ENCODE measurements around the gene ELMO3.
A peak's percentile ranks its signal among the peaks of the same experiment; 100 is the strongest.

The ELMO3 gene

DNA sequence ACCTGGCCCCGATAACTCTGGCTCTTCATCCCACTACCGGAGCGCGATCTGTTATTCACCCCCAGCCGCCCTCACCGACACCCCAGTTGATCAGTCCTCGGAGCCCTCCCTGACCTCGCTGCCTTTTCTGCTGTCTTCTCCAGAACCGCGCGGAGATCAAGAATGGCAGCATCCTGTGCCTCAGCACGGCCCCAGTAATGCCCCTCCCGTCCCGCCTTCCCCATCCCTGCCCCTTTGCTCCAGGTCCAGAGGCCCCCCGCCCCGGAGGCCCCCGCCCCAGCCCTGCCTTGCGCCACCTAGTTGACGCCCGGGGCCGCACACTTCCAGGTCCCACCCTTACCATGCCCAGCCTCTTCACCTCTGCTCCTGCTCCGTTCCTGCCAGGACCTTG is 872 bp downstream of the ELMO3 start:
- TF ChIP-seq, protein P1, sequence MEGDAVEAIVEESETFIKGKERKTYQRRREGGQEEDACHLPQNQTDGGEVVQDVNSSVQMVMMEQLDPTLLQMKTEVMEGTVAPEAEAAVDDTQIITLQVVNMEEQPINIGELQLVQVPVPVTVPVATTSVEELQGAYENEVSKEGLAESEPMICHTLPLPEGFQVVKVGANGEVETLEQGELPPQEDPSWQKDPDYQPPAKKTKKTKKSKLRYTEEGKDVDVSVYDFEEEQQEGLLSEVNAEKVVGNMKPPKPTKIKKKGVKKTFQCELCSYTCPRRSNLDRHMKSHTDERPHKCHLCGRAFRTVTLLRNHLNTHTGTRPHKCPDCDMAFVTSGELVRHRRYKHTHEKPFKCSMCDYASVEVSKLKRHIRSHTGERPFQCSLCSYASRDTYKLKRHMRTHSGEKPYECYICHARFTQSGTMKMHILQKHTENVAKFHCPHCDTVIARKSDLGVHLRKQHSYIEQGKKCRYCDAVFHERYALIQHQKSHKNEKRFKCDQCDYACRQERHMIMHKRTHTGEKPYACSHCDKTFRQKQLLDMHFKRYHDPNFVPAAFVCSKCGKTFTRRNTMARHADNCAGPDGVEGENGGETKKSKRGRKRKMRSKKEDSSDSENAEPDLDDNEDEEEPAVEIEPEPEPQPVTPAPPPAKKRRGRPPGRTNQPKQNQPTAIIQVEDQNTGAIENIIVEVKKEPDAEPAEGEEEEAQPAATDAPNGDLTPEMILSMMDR (IDR thresholded peaks at IDR 0.05; ENCODE audit: control insufficient read depth, extremely low read depth, insufficient read depth): peak; percentile 57
- H3K4me3 ChIP-seq (ENCODE audit: low read depth, low read length): peak overlapping the region; percentile 76
- DNase-seq (ENCODE audit: low read depth): no peak

DNA sequence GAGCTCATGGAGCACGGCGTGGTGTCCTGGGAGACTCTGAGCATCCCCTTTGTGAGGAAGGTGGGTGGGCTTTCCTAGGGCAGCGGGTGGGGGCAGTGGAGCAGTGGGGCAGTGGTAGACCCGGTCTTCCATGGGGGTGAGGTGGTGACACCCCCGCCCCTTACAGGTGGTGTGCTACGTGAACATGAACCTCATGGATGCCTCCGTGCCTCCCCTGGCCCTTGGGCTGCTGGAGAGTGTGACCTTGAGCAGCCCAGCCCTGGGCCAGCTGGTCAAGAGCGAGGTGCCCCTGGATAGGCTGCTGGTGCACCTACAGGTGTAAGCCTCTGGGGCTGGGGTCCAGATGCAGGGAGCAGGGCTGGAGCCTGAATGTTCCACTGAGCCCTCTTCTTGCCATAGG is 1.6 kb downstream of the ELMO3 start:
- TF ChIP-seq, protein P1 (IDR thresholded peaks at IDR 0.05; ENCODE audit: control insufficient read depth, extremely low read depth, insufficient read depth): no peak
- DNase-seq (ENCODE audit: low read depth): no peak
- peak overlapping the region; percentile 76 for H3K4me3 ChIP-seq (ENCODE audit: low read depth, low read length)

- H3K4me3 ChIP-seq (ENCODE audit: low read depth, low read length): no peak overlapping the region
- TF ChIP-seq, protein P1 (IDR thresholded peaks at IDR 0.05; ENCODE audit: control insufficient read depth, extremely low read depth, insufficient read depth): no peak
- DNase-seq (ENCODE audit: low read depth): no peak
These were observed 2.7 kb downstream of the ELMO3 start for GRCh38 chr16:67201411-67202345.

DNA sequence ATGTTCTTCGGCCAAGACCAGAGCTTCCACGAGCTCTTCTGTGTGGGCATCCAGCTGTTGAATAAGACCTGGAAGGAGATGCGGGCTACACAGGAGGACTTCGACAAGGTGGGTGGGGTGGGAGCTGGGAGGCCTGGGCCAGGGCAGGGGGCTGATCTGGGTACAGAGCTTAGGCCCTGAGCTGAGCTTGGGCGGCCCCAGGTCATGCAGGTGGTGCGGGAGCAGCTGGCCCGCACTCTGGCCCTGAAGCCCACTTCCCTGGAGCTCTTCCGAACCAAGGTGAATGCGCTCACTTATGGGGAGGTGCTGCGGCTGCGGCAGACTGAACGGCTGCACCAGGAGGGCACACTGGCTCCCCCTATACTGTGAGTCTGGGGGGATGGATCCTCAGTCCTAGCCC is 3.5 kb downstream of the ELMO3 start:
- no peak overlapping the region for H3K4me3 ChIP-seq (ENCODE audit: low read depth, low read length)
- TF ChIP-seq, protein P1 (IDR thresholded peaks at IDR 0.05; ENCODE audit: control insufficient read depth, extremely low read depth, insufficient read depth): no peak
- DNase-seq (ENCODE audit: low read depth): no peak

DNA sequence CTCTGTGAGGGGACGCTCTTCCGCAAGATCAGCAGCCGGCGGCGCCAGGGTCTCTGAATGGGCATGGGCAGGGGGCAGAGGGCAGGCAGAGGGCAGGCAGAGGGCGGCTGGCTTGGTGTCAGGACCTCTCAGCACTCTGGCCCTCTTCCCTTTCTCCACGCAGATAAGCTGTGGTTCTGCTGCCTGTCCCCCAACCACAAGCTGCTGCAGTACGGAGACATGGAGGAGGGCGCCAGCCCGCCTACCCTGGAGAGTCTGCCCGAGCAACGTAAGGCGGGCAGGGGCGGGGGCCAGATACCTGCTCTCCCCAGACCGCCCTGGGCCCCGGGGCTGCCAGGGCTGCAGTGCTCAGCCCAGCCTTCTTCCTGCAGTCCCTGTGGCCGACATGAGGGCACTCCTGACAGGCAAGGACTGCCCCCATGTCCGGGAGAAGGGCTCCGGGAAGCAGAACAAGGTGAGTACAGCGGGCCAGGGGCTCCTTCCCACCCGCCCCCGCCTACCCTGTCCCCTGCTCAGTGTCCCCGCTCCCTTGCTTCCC is 4.1 kb downstream of the ELMO3 start:
- no peak overlapping the region for H3K4me3 ChIP-seq (ENCODE audit: low read depth, low read length)
- TF ChIP-seq, protein P1 (IDR thresholded peaks at IDR 0.05; ENCODE audit: control insufficient read depth, extremely low read depth, insufficient read depth): no peak
- DNase-seq (ENCODE audit: low read depth): no peak

DNA sequence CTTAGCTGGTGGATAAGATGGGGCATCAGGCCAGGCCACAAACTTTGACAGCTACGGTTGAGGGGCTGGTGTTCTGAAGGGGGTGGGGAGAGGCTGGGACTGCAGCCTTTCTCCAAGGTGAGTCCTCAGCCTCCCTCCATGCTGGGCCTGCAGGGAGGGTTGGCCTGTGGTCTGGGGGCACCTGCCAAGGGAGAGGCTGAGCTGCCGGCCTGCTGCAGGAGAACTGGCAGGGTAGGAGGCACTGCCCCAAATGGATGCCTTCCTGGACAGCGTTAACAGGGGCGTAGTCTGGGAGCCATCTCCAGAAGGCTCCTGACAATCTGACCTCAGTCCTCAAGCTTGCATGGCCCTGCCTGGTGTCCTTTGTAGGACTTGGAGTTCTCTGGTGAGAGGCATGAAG is 5.1 kb downstream of the ELMO3 start:
- TF ChIP-seq, protein P1 (IDR thresholded peaks at IDR 0.05; ENCODE audit: control insufficient read depth, extremely low read depth, insufficient read depth): no peak
- no peak overlapping the region for H3K4me3 ChIP-seq (ENCODE audit: low read depth, low read length)
- no peak for DNase-seq (ENCODE audit: low read depth)

All from LNCaP clone FGC (cell line).